BJ (cell line): ENCODE results near the gene SLC9A2. TPM values are rescaled to one million over a fixed set of nuclear protein-coding genes. Genes with fewer than 3 reads are reported as not detected.

Source experiments
- CTCF ChIA-PET: fragments of 350-600 bp; formaldehyde crosslinking; extraction: SDS; loops from one replicate; lab custom pipeline; 2021; ENCODE audit warnings: antibody characterized with exemption, inconsistent platforms; lab: Yijun Ruan, JAX
- POLR2A ChIA-PET: fragments of 300-600 bp; sonication (Branson Sonifier 250); formaldehyde crosslinking; extraction: SDS; loops from one replicate; lab custom pipeline; 2021; ENCODE audit warnings: antibody characterized with exemption; lab: Charles Lee
- DNase-seq: peaks from one replicate; pipeline ENCODE4 v3.0.0-alpha.2; 2011; ENCODE audit warnings: low read depth
- H3K27me3 ChIP-seq: 2 replicates; pipeline ENCODE4 v1.6.0; 2011; ENCODE audit warnings: low read length; ENCODE audit not compliant: control insufficient read depth, insufficient read depth
- H3K36me3 ChIP-seq: 2 replicates; pipeline ENCODE4 v1.5.1; 2011; ENCODE audit warnings: low read length; ENCODE audit not compliant: control insufficient read depth, insufficient read depth
- H3K4me3 ChIP-seq: 2 replicates; pipeline ENCODE4 v1.5.1; 2011; ENCODE audit warnings: low read depth, mild to moderate bottlenecking, control low read depth, low read length
- CTCF ChIP-seq: IDR thresholded peaks from 2 replicates; pipeline ENCODE4 v1.5.1; 2011; ENCODE audit warnings: low read depth, mild to moderate bottlenecking, control low read depth, inconsistent platforms, low read length, moderate library complexity; ENCODE audit not compliant: insufficient read depth
- polyA plus RNA-seq: library from polyadenylated mRNA; depleted of rRNA; stranded (reverse); fragments of >200 nt; gene quantifications from 2 replicates; pipeline ENCODE4 v1.2.3, GENCODE V29; 2011

The SLC9A2 gene
- polyA plus RNA-seq, 1 experiment = not detected

- Histone ChIP-seq H3K36me3 (no peaks in the 10 kb centered on the region), H3K27me3 (no peaks in the 10 kb centered on the region; the same call in 1 of the 2 replicates), H3K4me3 (no peak overlapping the region)
- no peak for DNase-seq
- TF ChIP-seq CTCF = no peak
- ChIA-PET CTCF (interaction anchor here (0.6 to 1.0 kb wide), 2 partner anchors 119 to 122 kb away, joined by 3 read pairs; no protein-coding TSS in a partner anchor), POLR2A (no interaction called here)
Measured at GRCh38 chr2:102593516-102593915, 25.8 kb upstream of the SLC9A2 start.

GRCh38 chr2:102594445-102595016 is 24.8 kb upstream of the SLC9A2 start:
- TF ChIP-seq CTCF = no peak
- CTCF ChIA-PET = interaction anchor here (0.9 to 1.1 kb wide), 2 partner anchors 21 to 124 kb away, joined by 3 read pairs; no protein-coding TSS in a partner anchor
- no peak for DNase-seq
- H3K27me3 ChIP-seq = no peaks in the 10 kb centered on the region; the same call in 1 of the 2 replicates
- POLR2A ChIA-PET = no interaction called here
- H3K36me3 ChIP-seq = no peaks in the 10 kb centered on the region
- no peak overlapping the region for H3K4me3 ChIP-seq

GRCh38 chr2:102597788-102598187 is 21.6 kb upstream of the SLC9A2 start:
- H3K36me3 ChIP-seq = no peaks in the 10 kb centered on the region
- ChIA-PET POLR2A (no interaction called here), CTCF (no interaction called here)
- DNase-seq = no peak
- TF ChIP-seq CTCF = no peak
- H3K27me3 ChIP-seq = no peaks in the 10 kb centered on the region; the same call in 1 of the 2 replicates
- no peak overlapping the region for H3K4me3 ChIP-seq

GRCh38 chr2:102599486-102599885 is 19.9 kb upstream of the SLC9A2 start:
- Histone ChIP-seq H3K36me3 (no peaks in the 10 kb centered on the region), H3K27me3 (no peaks in the 10 kb centered on the region; the same call in 1 of the 2 replicates), H3K4me3 (no peak overlapping the region)
- DNase-seq = no peak
- TF ChIP-seq CTCF = no peak
- CTCF ChIA-PET = no interaction called here
- POLR2A ChIA-PET = no interaction called here

GRCh38 chr2:102601730-102602129 is 17.6 kb upstream of the SLC9A2 start:
- POLR2A ChIA-PET = no interaction called here
- no peak overlapping the region for H3K4me3 ChIP-seq

More at GRCh38 chr2:102601730-102602129, 17.6 kb upstream of the SLC9A2 start:
- H3K36me3 ChIP-seq = no peaks in the 10 kb centered on the region
- TF ChIP-seq CTCF = no peak
- CTCF ChIA-PET = no interaction called here
- no peak for DNase-seq
- no peaks in the 10 kb centered on the region; the same call in 1 of the 2 replicates for H3K27me3 ChIP-seq
